Inflammatory macrophage (primary cell): Measurements from ENCODE around the gene OR51B5.
"Not testable (repeated sequence)": the region's sequence is repeated elsewhere in the genome, so short reads cannot be mapped to it uniquely, and the experiment has no call there.

Experiments
- DNase-seq, 2 donors: peaks; one replicate each; pipeline ENCODE4 v3.0.0-alpha.2; 2020 to 2022

The OR51B5 gene

GRCh38 chr11:5324197-5324596, 19.1 kb downstream of the OR51B5 start, which contains the start of gene OR51B2:
TSS of gene OR51B2 (minus strand) at chr11:5324297. CDS start at chr11:5324297, 0 bp downstream.
- no peak for DNase-seq

DNA sequence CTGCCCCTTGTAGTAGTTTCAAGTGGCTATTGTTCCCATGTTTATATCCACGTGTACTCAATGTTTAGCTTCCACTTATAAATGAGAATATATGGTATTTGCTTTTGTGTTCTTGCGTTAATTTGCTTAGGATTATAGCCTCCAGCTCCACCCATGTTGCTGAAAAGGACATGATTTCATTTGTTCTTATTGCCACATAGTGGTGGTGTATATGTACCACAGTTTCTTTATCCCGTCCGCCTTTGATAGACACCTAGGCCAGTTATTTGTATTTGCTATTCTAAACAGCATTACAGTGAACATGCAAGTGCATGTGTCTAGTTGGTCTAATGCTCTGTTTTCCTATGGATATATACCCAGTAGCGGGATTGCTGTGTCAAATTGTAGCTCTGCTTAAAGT, 26.0 kb downstream of the OR51B5 start:
- DNase-seq, result no peak

GRCh38 chr11:5313326-5314023, 29.8 kb downstream of the OR51B5 start:
- DNase-seq, result not testable (repeated sequence)

GRCh38 chr11:5310423-5310822, 32.9 kb downstream of the OR51B5 start:
- no peak for DNase-seq

DNA sequence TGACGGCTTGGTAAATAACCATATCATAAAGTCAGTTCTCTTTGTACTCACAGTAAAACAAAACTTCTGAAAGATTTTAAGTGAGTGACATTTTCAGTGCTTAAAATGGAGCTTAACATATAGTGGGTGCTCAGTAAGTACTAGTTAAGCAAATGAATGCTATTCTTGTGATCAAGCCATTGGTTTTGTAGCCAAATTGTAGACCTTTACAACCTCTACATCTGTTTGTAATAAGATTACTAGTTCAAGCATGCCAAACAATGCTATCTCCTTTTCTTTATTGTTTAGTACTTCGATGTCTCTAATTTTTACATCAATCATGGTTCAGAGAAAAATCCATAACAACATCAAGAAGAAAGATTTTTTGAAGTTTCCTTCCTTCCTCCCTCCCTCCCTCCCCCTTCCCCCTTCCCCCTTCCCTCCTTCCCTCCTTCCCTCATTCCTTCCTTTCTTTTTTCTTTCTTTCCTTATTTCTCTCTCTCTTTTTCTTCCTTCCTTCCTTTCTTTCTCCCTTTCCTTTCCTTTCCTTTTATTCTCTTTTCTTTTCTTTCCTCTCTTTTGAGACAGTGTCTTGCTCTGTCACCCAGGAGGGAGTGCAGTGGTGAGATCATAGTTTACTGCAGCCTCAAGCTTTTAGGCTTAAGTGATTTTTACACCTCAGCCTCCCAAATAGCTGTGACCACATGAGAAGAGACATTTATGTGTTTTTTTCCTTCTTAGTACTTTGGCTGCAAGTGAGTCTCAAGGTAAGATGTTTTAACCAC, 35.9 kb downstream of the OR51B5 start:
- no peak for DNase-seq

- no peak for DNase-seq
Observed at GRCh38 chr11:5304046-5304445, 39.3 kb downstream of the OR51B5 start.

- no peak for DNase-seq
Observed at GRCh38 chr11:5303626-5304025, 39.7 kb downstream of the OR51B5 start.

- no peak for DNase-seq
Observed at GRCh38 chr11:5301846-5302245, 41.5 kb downstream of the OR51B5 start, which contains the start of gene OR51B4. TSS of gene OR51B4 (minus strand) at chr11:5301946. CDS start at chr11:5301946, 0 bp downstream.

DNA sequence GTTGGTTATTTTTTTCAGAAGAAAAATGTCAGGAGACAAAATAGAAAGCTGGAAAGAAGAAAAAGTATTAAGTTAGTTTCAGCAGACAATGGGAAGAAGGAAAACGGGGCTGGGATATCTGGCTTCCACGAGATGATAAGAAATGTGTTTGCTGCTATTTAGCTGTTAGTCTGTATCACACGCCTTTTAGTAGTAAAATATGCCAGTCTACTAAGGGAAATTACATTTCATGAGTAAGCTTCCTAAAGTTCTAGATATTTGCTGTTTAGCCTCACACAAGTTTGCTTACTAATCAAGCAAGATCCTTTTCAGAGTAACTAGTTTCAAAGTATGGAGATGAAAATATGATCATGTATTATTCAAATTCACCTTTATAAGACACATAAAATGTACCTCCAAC, 43.1 kb downstream of the OR51B5 start:
- no peak for DNase-seq

GRCh38 chr11:5298451-5298850, 44.9 kb downstream of the OR51B5 start:
- no peak for DNase-seq

GRCh38 chr11:5297721-5298323, 45.5 kb downstream of the OR51B5 start:
- no peak for DNase-seq

DNA sequence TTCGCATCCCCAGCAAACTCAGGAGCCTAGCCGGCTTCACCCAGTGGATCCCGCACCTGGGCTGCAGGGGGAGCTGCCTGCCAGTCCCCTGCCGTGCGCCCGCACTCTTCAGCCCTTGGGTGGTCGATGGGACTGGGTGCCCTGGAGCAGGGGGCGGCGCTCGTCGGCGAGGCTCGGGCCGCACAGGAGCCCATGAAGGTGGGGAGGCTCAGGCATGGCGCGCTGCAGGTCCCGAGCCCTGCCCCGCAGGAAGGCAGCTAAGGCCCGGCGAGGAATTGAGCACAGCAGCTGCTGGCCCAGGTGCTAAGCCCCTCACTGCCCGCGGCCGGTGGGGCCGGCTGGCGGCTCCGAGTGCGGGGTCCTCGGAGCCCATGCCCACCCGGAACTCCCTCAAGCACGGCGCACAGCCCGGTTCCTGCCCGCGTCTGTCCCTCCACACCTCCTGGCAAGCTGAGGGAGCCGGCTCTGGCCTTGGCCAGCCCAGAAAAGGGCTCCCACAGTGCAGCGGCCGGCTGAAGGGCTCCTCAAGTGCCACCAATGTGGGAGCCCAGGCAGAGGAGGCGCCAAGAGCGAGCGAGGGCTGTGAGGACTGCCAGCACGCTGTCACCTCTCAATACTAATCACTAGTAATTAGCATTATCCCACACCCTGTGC, 48.9 kb downstream of the OR51B5 start:
- DNase-seq, result not testable (repeated sequence)

- DNase-seq, result no peak
Observed at GRCh38 chr11:5293028-5293427, 50.3 kb downstream of the OR51B5 start.
